Smooth muscle cell (in vitro differentiated cells): ENCODE results near the gene RNF144A. TPM values are rescaled to one million over a fixed set of nuclear protein-coding genes. Genes with fewer than 3 reads are reported as not detected.

Experiments used
- DNase-seq: peaks from one replicate; lab custom pipeline; 2025; ENCODE audit not compliant: unreplicated experiment; lab: John Stamatoyannopoulos, UW
- H2AFZ ChIP-seq: fragments of 200-600 bp; sonication (generic); 2 replicates; pipeline ENCODE4 v1.6.0; 2016; ENCODE audit warnings: antibody characterized with exemption, low read depth, mild to moderate bottlenecking
- H3F3A ChIP-seq: fragments of 200-600 bp; sonication (generic); 2 replicates; pipeline ENCODE4 v1.6.0; 2017; ENCODE audit warnings: antibody characterized with exemption, low read depth
- H3K27ac ChIP-seq: fragments of 200-600 bp; sonication (generic); 2 replicates; pipeline ENCODE4 v1.5.1; 2016; ENCODE audit warnings: low read depth, mild to moderate bottlenecking
- H3K27me3 ChIP-seq: fragments of 200-600 bp; sonication (generic); 2 replicates; pipeline ENCODE4 v1.6.1; 2016; ENCODE audit warnings: low read depth, mild to moderate bottlenecking
- H3K36me3 ChIP-seq: fragments of 200-600 bp; sonication (generic); 2 replicates; pipeline ENCODE4 v1.5.1; 2016; ENCODE audit warnings: low read depth
- H3K4me1 ChIP-seq: fragments of 200-600 bp; sonication (generic); 2 replicates; pipeline ENCODE4 v1.5.1; 2016; ENCODE audit warnings: low read depth
- H3K4me2 ChIP-seq: fragments of 200-600 bp; sonication (generic); 2 replicates; pipeline ENCODE4 v1.6.0; 2016; ENCODE audit warnings: mild to moderate bottlenecking
- H3K4me3 ChIP-seq: fragments of 200-600 bp; sonication (generic); 2 replicates; pipeline ENCODE4 v1.5.1; 2016; ENCODE audit warnings: mild to moderate bottlenecking
- H3K79me2 ChIP-seq: fragments of 200-600 bp; sonication (generic); 2 replicates; pipeline ENCODE4 v1.6.0; 2016; ENCODE audit warnings: low read depth, mild to moderate bottlenecking
- H3K9ac ChIP-seq: fragments of 200-600 bp; sonication (generic); 2 replicates; pipeline ENCODE4 v1.6.0; 2016; ENCODE audit warnings: low read depth
- H3K9me3 ChIP-seq: fragments of 200-600 bp; sonication (generic); replicated peaks from 2 replicates; pipeline ENCODE4 v1.5.1; 2016; ENCODE audit warnings: low read depth
- H4K20me1 ChIP-seq: fragments of 200-600 bp; sonication (generic); 2 replicates; pipeline ENCODE4 v1.6.0; 2016; ENCODE audit warnings: low read depth
- WGBS: methylation state at CpG from one replicate; pipeline ENCODE4 v1.1.7; 2016; ENCODE audit warnings: low lambda C conversion rate; 5-methylcytosine and 5-hydroxymethylcytosine counted together
- polyA plus RNA-seq: library from polyadenylated mRNA; unstranded; fragments of >200 nt; fragmentation: Nextera tagmentation; extraction: Ambion mirVana; gene quantifications from 2 replicates; pipeline ENCODE4 v1.2.1, GENCODE V29; 2016
- total RNA-seq: library from RNA; depleted of rRNA; stranded (reverse); fragments of >200 nt; gene quantifications from 2 replicates; pipeline ENCODE4 v1.2.3, GENCODE V29; 2014
- TF ChIP-seq, protein P1 (sequence below): fragments of 200-600 bp; sonication (generic); IDR thresholded peaks from 2 replicates; pipeline ENCODE4 v1.5.1; 2017; ENCODE audit warnings: borderline replicate concordance, mild to moderate bottlenecking, antibody characterized with exemption; ENCODE audit not compliant: insufficient read depth, poor library complexity, severe bottlenecking

Gene RNF144A
- total and polyA plus RNA-seq, 2 experiments from 2014 or later = 10.0 to 23.3 TPM

DNA sequence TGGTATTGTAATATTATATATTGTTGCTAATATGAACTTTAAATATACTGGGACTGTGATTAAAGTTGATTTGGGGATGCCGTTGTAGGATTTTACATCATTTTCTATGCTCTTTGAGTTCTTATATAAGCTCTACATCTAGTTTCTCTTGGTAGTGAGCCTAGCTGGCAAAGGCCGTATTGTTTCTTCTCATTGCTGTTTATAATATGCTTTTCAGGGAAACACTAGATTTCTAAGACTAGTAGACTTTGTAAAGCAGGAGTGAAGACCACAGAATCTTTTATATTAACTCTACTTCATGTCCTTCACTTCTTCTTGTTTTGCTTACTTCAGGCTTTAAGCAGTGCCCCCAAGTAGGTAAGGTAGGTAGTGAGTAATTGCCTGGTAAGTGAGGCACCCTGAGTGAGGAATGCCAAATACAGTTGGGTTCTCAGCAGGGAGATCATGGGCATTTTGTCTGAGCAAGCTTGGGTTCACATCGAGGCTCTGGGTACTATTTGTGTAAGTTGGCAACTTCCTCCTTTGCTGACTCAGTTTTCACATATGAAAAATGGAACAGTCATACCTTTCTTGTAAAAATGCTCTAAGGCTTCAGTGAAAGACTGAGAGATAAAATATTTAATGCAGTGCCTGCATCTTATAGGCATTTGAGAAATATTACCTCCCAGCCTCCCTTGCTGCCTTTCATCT is 96.4 kb downstream of the RNF144A start:
- Histone ChIP-seq H2AFZ (no peak overlapping the region), H3K9me3 (no peaks in the 10 kb centered on the region), H3K27me3 (no peaks in the 10 kb centered on the region), H4K20me1 (no peaks in the 10 kb centered on the region), H3K79me2 (no peaks in the 10 kb centered on the region), H3K4me3 (no peak overlapping the region), H3K27ac (peak overlapping the region; percentile 96), H3F3A (peaks cover 14% of the 10 kb centered on the region), H3K4me2 (peak overlapping the region; percentile 38), H3K4me1 (peaks cover 20% of the 10 kb centered on the region), H3K9ac (no peak overlapping the region), H3K36me3 (no peaks in the 10 kb centered on the region)
- 77% methylated on average over 3 of the region's 3 CpGs for WGBS
- TF ChIP-seq, protein P1, sequence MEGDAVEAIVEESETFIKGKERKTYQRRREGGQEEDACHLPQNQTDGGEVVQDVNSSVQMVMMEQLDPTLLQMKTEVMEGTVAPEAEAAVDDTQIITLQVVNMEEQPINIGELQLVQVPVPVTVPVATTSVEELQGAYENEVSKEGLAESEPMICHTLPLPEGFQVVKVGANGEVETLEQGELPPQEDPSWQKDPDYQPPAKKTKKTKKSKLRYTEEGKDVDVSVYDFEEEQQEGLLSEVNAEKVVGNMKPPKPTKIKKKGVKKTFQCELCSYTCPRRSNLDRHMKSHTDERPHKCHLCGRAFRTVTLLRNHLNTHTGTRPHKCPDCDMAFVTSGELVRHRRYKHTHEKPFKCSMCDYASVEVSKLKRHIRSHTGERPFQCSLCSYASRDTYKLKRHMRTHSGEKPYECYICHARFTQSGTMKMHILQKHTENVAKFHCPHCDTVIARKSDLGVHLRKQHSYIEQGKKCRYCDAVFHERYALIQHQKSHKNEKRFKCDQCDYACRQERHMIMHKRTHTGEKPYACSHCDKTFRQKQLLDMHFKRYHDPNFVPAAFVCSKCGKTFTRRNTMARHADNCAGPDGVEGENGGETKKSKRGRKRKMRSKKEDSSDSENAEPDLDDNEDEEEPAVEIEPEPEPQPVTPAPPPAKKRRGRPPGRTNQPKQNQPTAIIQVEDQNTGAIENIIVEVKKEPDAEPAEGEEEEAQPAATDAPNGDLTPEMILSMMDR = no peak
- DNase-seq = no peak

DNA sequence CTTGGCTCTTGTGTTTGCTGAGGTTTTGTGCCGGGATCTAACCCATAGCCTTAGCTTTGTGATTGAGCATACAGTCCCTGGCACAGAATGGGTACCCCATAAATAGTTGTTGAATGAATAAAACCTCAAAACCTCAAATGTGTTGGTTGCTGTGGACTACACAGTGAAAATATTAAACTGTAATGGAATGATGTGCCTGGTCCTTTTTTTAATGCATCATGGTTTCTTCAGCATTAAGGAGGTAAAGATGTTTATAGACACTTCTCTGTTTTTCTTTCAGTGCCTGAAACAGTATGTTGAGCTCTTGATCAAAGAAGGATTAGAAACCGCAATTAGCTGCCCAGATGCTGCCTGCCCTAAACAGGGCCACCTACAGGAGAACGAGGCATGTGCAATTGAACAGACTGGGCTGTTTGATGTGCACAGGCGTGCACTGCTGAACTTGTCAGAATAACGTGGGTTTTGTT is 97.0 kb downstream of the RNF144A start:
- DNase-seq = no peak
- no peaks in the 10 kb centered on the region for H3K27me3 ChIP-seq
- TF ChIP-seq, protein P1 = peak; percentile 42
- H3F3A ChIP-seq = peaks cover 14% of the 10 kb centered on the region
- no peaks in the 10 kb centered on the region for H4K20me1 ChIP-seq
- no peaks in the 10 kb centered on the region for H3K79me2 ChIP-seq
- peaks cover 20% of the 10 kb centered on the region for H3K4me1 ChIP-seq
- peak overlapping the region; percentile 18 for H3K9ac ChIP-seq
- no peak overlapping the region for H2AFZ ChIP-seq
- no peaks in the 10 kb centered on the region for H3K9me3 ChIP-seq
- H3K27ac ChIP-seq = peak overlapping the region; percentile 96
- no peaks in the 10 kb centered on the region for H3K36me3 ChIP-seq
- H3K4me2 ChIP-seq = peak overlapping the region; percentile 38
- no peak overlapping the region for H3K4me3 ChIP-seq
- 61% methylated on average over 5 of the region's 5 CpGs for WGBS

DNA sequence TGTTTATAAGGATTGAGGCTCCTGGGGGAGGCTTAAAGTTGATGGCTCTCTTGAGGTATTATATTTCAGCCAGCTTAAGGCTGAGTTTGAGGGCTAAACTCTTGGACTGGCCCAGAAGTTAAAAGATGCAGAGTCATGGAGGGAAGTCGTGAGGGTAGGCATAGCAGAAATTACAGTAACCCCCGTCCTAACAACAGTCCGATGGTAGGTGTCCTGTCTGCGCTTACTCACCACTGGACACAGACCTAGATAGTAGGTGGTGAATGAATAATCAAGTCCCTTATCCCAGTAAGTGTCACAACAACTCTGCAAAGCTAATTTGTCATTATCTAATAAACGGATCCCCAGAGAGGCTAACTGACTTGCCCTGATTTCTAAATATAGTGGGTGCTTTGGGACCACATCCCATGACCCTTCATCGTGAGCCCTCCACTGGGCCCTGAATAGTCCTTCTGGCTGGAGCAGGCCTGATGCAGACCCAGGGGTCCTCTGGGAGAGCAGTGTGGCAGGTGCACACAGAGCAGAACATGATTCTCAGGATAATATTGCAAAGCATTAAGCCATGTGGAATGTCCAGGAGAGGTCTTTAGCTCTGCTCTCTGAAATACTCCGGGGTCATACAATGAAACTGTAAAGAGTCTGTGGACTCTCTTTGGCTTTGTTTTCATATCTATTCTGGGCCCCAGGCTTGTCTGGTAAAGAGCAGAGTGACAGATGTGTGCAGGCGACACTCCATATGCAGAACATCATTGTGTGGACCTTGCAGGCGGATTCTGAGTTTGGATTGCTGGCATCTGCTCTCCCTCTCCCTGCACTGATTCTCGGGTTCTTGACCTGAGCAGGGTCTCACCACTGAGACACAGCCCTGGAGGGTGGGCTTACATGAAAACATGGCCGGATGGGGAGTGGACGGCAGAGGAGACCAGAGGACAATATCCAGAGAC is 98.1 kb downstream of the RNF144A start:
- peak overlapping the region; percentile 40 for H3K27ac ChIP-seq
- H3K9ac ChIP-seq = peak overlapping the region; percentile 18
- no peaks in the 10 kb centered on the region for H3K36me3 ChIP-seq
- H3F3A ChIP-seq = peaks cover 10% of the 10 kb centered on the region
- TF ChIP-seq, protein P1 = no peak
- no peaks in the 10 kb centered on the region for H3K79me2 ChIP-seq
- H2AFZ ChIP-seq = no peak overlapping the region
- H4K20me1 ChIP-seq = no peaks in the 10 kb centered on the region
- H3K4me3 ChIP-seq = no peak overlapping the region
- peak overlapping the region; percentile 38 for H3K4me2 ChIP-seq
- 72% methylated on average over 12 of the region's 12 CpGs for WGBS
- no peaks in the 10 kb centered on the region for H3K27me3 ChIP-seq
- no peaks in the 10 kb centered on the region for H3K9me3 ChIP-seq
- no peak for DNase-seq
- peaks cover 13% of the 10 kb centered on the region for H3K4me1 ChIP-seq
